Activated CD8-positive, alpha-beta T cell treated with anti-CD3 and anti-CD28 coated beads for 36 hours (primary cell): ENCODE results near the gene LEFTY1. TPM values are rescaled to one million over a fixed set of nuclear protein-coding genes. Genes with fewer than 3 reads are reported as not detected.
"Not testable (repeated sequence)": the region's sequence is repeated elsewhere in the genome, so short reads cannot be mapped to it uniquely, and the experiment has no call there.

Experiments
- ATAC-seq: fragments of 200-7000 bp; cut with Tn5 transposase; one replicate; pipeline ENCODE4 v1.10.0; 2021; ENCODE audit warnings: mild to moderate bottlenecking, moderate library complexity
- CTCF ChIA-PET: fragments of 350-600 bp; sonication (Branson Sonifier 250); formaldehyde crosslinking; loops from one replicate; lab custom pipeline; 2021; ENCODE audit warnings: antibody characterized with exemption; lab: Charles Lee
- POLR2A ChIA-PET: fragments of 350-600 bp; sonication (Branson Sonifier 250); formaldehyde crosslinking; loops from one replicate; lab custom pipeline; 2021; ENCODE audit warnings: antibody characterized with exemption; lab: Charles Lee
- DNase-seq: peaks from one replicate; pipeline ENCODE4 v3.0.0-alpha.2; 2020
- H3K27ac Mint-ChIP-seq: one replicate; pipeline ENCODE4 v1.8.0; 2021; ENCODE audit warnings: mild to moderate bottlenecking, mixed read lengths
- H3K27me3 Mint-ChIP-seq: one replicate; pipeline ENCODE4 v1.8.0; 2021; ENCODE audit warnings: mixed read lengths
- H3K36me3 Mint-ChIP-seq: one replicate; pipeline ENCODE4 v1.8.0; 2021; ENCODE audit warnings: low read depth, mixed read lengths
- H3K4me1 Mint-ChIP-seq: one replicate; pipeline ENCODE4 v1.8.0; 2021; ENCODE audit warnings: low read depth, mixed read lengths
- H3K4me3 Mint-ChIP-seq: one replicate; pipeline ENCODE4 v1.8.0; 2021; ENCODE audit warnings: mild to moderate bottlenecking, moderate library complexity, mixed read lengths
- H3K9me3 Mint-ChIP-seq: one replicate; pipeline ENCODE4 v1.8.0; 2021; ENCODE audit warnings: mixed read lengths
- CTCF ChIP-seq: fragments of 200-600 bp; IDR thresholded peaks from one replicate; pipeline ENCODE4 v1.8.0; 2022; ENCODE audit warnings: antibody characterized with exemption, mild to moderate bottlenecking
- intact Hi-C: fragments of 100-400 bp; cut with micrococcal nuclease; formaldehyde crosslinking; loops from one replicate; pipeline ENCODE4 v1.10.0; 2022
- microRNA-seq: library from miRNA; unstranded; fragments of <30 nt; microRNA quantifications from one replicate; pipeline ENCODE4 v1.2.0, GENCODE V29; 2022; ENCODE audit warnings: borderline microRNAs expressed, borderline replicate concordance
- total RNA-seq, 2 experiments: library from RNA; stranded (reverse); gene quantifications; one replicate each; pipeline ENCODE4 v1.2.3, GENCODE V29; 2021

The LEFTY1 gene
- total RNA-seq, 2 experiments from 2014 or later, result 0.16 to 0.83 TPM

GRCh38 chr1:225838793-225839192 is 50.2 kb downstream of the LEFTY1 start:
- intact Hi-C loops, result no loop called here
- no peak overlapping the region for H3K4me3 Mint-ChIP-seq
- no peaks in the 10 kb centered on the region for H3K9me3 Mint-ChIP-seq
- no peaks in the 10 kb centered on the region for H3K36me3 Mint-ChIP-seq
- no peak for DNase-seq
- peaks cover 11% of the 10 kb centered on the region for H3K4me1 Mint-ChIP-seq
- ChIA-PET POLR2A (interaction anchor here (0.7 to 0.9 kb wide), 2 partner anchors 10 to 371 kb away, joined by 3 read pairs; no protein-coding TSS in a partner anchor), CTCF (no interaction called here)
- no peak for TF ChIP-seq CTCF
- no peak for ATAC-seq
- no peaks in the 10 kb centered on the region for H3K27me3 Mint-ChIP-seq
- H3K27ac Mint-ChIP-seq, result no peak overlapping the region

- intact Hi-C loops, H3K9me3 Mint-ChIP-seq, H3K36me3 Mint-ChIP-seq, POLR2A ChIA-PET, H3K4me1 Mint-ChIP-seq, DNase-seq, H3K27ac Mint-ChIP-seq, CTCF ChIA-PET, H3K27me3 Mint-ChIP-seq, H3K4me3 Mint-ChIP-seq, ATAC-seq: not testable (repeated sequence)
These were observed 52.6 kb downstream of the LEFTY1 start for GRCh38 chr1:225836296-225836695.

Small RNAs within 50 kb of the gene (microRNA-seq; reads per million reads assigned to microRNA genes)
- gene MIR6741, result 2.1 reads per million

Other genes starting within 250 kb of the LEFTY1 start
- gene ENAH, start 236.0 kb downstream of the LEFTY1 start, total RNA-seq, result under 1 TPM; 0.51 to 0.65 TPM
- gene SRP9, start 111.3 kb downstream of the LEFTY1 start, total RNA-seq, result 100 to 1,000 TPM; 275 to 304 TPM
- gene EPHX1, start 79.0 kb downstream of the LEFTY1 start, total RNA-seq, result 1 to 10 TPM; 2.1 to 3.6 TPM
- 10 to 100 TPM; 51.4 to 54.6 TPM for gene TMEM63A, start 6.8 kb downstream of the LEFTY1 start, total RNA-seq
- gene PYCR2, start 35.1 kb upstream of the LEFTY1 start, total RNA-seq, result 100 to 1,000 TPM; 132 to 134 TPM
- gene LEFTY2, start 52.1 kb upstream of the LEFTY1 start, total RNA-seq, result not detected
- 10 to 100 TPM; 14.9 to 15.5 TPM for gene SDE2, start 110.2 kb upstream of the LEFTY1 start, total RNA-seq
- 100 to 1,000 TPM; 287 to 308 TPM for gene H3-3A, start 173.6 kb upstream of the LEFTY1 start, total RNA-seq